ENCODE results near the gene LNP1. TPM values are rescaled to one million over a fixed set of nuclear protein-coding genes. Genes with fewer than 3 reads are reported as not detected.

Gene LNP1
- total RNA-seq, 3 donors from 2014 or later: 2.6 to 3.3 (median 2.7) TPM

GRCh38 chr3:100403362-100404249, 2.3 kb downstream of the LNP1 start:
- intact Hi-C loops (cut with DNase I; ENCODE audit: low total_unique reads): no loop called here
- H3K9me3 ChIP-seq: peaks cover 0 to 6% of the 10 kb centered on the region in 2 donors

DNA sequence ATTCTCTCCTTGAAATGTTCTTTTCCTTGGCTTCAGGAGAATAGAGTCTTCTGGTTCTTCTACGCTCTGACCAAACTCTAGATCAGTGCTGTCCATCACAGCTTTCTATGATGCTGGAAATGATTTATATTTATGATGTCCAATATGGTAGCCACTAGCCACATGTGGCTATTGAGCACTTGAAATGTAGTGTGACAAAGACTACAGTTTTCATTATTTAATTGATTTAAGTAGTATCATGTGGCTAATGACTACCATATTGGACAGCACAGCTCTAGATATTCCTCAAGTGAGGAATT, 2.9 kb downstream of the LNP1 start:
- TF ChIP-seq POLR2A (IDR thresholded peaks at IDR 0.05) (no peak), CTCF (IDR thresholded peaks at IDR 0.05) (no peak), POLR2AphosphoS5 (IDR thresholded peaks at IDR 0.05) (no peak)
- intact Hi-C loops (cut with DNase I; ENCODE audit: low total_unique reads): no loop called here
- peaks cover 0 to 18% of the 10 kb centered on the region in 2 donors for H3K4me1 ChIP-seq
- DNase-seq (ENCODE audit: low spot score in 2 of 2): no peak
- H3K36me3 ChIP-seq: no peaks in the 10 kb centered on the region
- H3K27ac ChIP-seq: no peak overlapping the region
- no peak overlapping the region for H3K4me3 ChIP-seq
- no peaks in the 10 kb centered on the region for H3K27me3 ChIP-seq
- H3K9me3 ChIP-seq: peaks cover 0 to 6% of the 10 kb centered on the region in 2 donors

More at GRCh38 chr3:100403362-100404249, 2.3 kb downstream of the LNP1 start:
- DNase-seq (ENCODE audit: low spot score in 2 of 2): no peak
- no peaks in the 10 kb centered on the region for H3K36me3 ChIP-seq
- H3K4me3 ChIP-seq: peak overlapping the region in 2 of 3 donors; percentile 98 to 99
- peaks cover 0 to 21% of the 10 kb centered on the region in 2 donors for H3K4me1 ChIP-seq
- no peak overlapping the region for H3K27ac ChIP-seq
- TF ChIP-seq CTCF (IDR thresholded peaks at IDR 0.05) (no peak), POLR2A (IDR thresholded peaks at IDR 0.05) (no peak), POLR2AphosphoS5 (IDR thresholded peaks at IDR 0.05) (no peak)
- H3K27me3 ChIP-seq: no peaks in the 10 kb centered on the region

DNA sequence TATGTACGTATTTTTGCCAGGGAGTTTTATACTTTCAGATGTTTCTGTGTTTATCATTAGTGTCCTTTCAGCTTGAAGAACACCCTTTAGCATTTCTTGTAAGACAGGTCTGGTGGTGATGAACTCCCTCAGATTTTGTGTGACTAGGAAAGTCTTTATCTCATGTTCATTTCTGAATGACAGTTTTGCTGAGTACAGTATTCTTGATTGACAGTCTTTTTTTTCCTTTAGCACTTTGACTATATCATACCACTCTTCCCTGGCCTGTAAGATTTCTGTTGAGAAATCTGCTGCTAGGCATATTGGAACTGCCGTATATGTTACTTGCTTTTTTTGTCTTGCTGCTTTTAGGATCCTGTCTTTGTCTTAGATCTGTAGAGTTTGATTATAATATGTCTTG, 5.8 kb downstream of the LNP1 start:
- no peak overlapping the region for H3K4me3 ChIP-seq
- H3K4me1 ChIP-seq: peaks cover 0 to 10% of the 10 kb centered on the region in 2 donors
- H3K36me3 ChIP-seq: no peaks in the 10 kb centered on the region
- TF ChIP-seq POLR2A (IDR thresholded peaks at IDR 0.05) (no peak), POLR2AphosphoS5 (IDR thresholded peaks at IDR 0.05) (no peak), CTCF (IDR thresholded peaks at IDR 0.05) (no peak)
- peaks cover 0 to 11% of the 10 kb centered on the region in 2 donors for H3K9me3 ChIP-seq
- H3K27ac ChIP-seq: no peak overlapping the region
- intact Hi-C loops (cut with DNase I; ENCODE audit: low total_unique reads): no loop called here
- no peak for DNase-seq (ENCODE audit: low spot score in 2 of 2)
- H3K27me3 ChIP-seq: no peaks in the 10 kb centered on the region

DNA sequence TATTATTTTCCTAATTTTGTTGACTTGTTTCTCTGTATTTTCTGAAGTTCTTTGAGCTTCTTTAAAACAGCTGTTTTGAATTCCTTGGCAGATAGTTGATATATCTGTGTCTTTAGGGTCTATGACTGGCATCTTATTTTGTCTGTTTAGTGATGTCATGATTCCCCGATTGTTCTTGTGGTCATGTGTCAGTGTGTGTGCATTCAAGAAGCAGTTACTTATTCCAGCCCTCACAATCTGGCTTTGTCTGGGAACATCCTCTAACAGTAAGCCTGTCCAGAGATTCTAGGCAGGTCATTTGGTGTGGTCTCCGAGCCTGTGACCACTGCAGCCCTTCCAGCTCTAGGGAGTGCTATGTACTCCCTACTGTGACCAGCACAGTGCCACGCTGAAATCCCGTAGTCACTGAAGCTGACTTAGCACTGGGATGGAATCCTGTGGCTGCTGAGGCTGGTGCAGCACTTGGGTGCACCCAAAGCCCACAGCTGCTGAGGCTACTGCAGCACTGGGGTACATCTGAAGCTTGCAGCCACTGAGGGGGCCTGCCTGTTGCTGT, 6.7 kb downstream of the LNP1 start:
- Histone ChIP-seq H3K27me3 (no peaks in the 10 kb centered on the region), H3K4me1 (peaks cover 0 to 6% of the 10 kb centered on the region in 2 donors), H3K9me3 (peaks cover 0 to 11% of the 10 kb centered on the region in 2 donors), H3K36me3 (no peaks in the 10 kb centered on the region), H3K4me3 (no peak overlapping the region), H3K27ac (no peak overlapping the region)
- DNase-seq (ENCODE audit: low spot score in 2 of 2): no peak
- intact Hi-C loops (cut with DNase I; ENCODE audit: low total_unique reads): no loop called here
- TF ChIP-seq CTCF (IDR thresholded peaks at IDR 0.05): no peak
- TF ChIP-seq POLR2AphosphoS5 (IDR thresholded peaks at IDR 0.05): no peak
- no peak for TF ChIP-seq POLR2A (IDR thresholded peaks at IDR 0.05)
